Activated gamma-delta T cell treated with Interleukin-2 at 50 U/mL for 16 hours (primary cell): ENCODE data around the gene TENM4.

Experiments used
- DNase-seq: peaks from one replicate; pipeline ENCODE4 v3.0.0-alpha.2; 2020

TENM4 gene

GRCh38 chr11:78659326-78660270 is 781.2 kb downstream of the TENM4 start:
- no peak for DNase-seq

- DNase-seq: no peak
Measured at GRCh38 chr11:78657968-78658839, 782.6 kb downstream of the TENM4 start.

- DNase-seq: no peak
Measured at GRCh38 chr11:78657441-78657840, 783.4 kb downstream of the TENM4 start.

- DNase-seq: no peak
Measured at GRCh38 chr11:78656984-78657383, 783.8 kb downstream of the TENM4 start.

GRCh38 chr11:78656327-78656726 is 784.5 kb downstream of the TENM4 start:
- no peak for DNase-seq

GRCh38 chr11:78655561-78655960 is 785.3 kb downstream of the TENM4 start:
- no peak for DNase-seq

GRCh38 chr11:78654866-78655265 is 786.0 kb downstream of the TENM4 start:
- DNase-seq: no peak

GRCh38 chr11:78654071-78654470 is 786.8 kb downstream of the TENM4 start:
- no peak for DNase-seq

- DNase-seq: no peak
Measured at GRCh38 chr11:78653294-78653909, 787.4 kb downstream of the TENM4 start.

- no peak for DNase-seq
Measured at GRCh38 chr11:78652843-78653239, 788.0 kb downstream of the TENM4 start.

- DNase-seq: no peak
Measured at GRCh38 chr11:78651923-78652842, 788.6 kb downstream of the TENM4 start.

- DNase-seq: no peak
Measured at GRCh38 chr11:78651136-78651775, 789.6 kb downstream of the TENM4 start.

- no peak for DNase-seq
Measured at GRCh38 chr11:78649361-78650215, 791.2 kb downstream of the TENM4 start.

- DNase-seq: no peak
Measured at GRCh38 chr11:78647986-78648875, 792.6 kb downstream of the TENM4 start.

GRCh38 chr11:78647266-78647915 is 793.4 kb downstream of the TENM4 start:
- DNase-seq: no peak

- DNase-seq: peak; percentile 38
Measured at GRCh38 chr11:78646564-78647185, 794.2 kb downstream of the TENM4 start.

- peak; percentile 35 for DNase-seq
Measured at GRCh38 chr11:78645226-78646202, 795.3 kb downstream of the TENM4 start.
